GM12874 (cell line): ENCODE data around the gene HOXD9.

Source experiments
- CTCF ChIP-seq: IDR thresholded peaks from 2 replicates; pipeline ENCODE4 v1.5.1; 2011; ENCODE audit warnings: low read depth, mild to moderate bottlenecking, control low read depth, low read length, moderate library complexity; ENCODE audit not compliant: insufficient read depth

HOXD9 gene

DNA sequence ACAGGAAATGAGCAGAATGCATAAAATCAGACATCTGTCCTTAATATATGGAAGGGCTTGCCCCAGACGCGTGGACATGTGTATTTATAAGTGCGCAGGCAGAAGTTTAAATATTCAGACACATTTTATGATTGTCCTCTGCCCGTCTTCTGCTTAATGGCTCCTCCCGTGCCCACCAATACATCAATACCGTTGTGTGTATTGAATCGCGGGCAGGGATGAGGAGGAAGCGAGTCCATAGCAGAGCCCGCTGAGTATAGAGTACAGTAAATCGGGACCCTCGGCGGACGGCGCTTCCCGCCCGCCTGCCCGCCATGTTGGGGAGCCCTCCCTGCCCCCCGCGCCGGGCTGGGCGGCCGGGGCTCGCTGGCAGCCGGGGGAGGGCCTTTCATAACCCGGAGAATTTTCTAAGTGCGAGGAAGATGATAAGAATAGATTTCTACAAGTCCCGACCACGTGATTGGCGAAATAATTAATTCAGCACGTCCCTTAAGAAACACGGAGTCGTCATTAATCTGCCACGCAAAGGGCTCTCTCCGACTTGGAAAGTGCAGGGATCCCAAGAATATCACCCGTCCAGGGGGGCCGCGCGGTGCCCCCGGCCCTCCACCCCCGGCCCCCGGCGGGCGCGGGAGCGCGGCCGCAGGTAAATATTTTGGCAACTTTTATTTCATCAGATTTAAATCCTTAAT is 34.4 kb downstream of the HOXD9 start, which contains the start of gene HOXD3:
TSS of gene HOXD3 (plus strand) at position 501 of the 692 bp plus-strand sequence. CDS start 11,808 bp downstream, outside the sequence.
- no peak for TF ChIP-seq CTCF

DNA sequence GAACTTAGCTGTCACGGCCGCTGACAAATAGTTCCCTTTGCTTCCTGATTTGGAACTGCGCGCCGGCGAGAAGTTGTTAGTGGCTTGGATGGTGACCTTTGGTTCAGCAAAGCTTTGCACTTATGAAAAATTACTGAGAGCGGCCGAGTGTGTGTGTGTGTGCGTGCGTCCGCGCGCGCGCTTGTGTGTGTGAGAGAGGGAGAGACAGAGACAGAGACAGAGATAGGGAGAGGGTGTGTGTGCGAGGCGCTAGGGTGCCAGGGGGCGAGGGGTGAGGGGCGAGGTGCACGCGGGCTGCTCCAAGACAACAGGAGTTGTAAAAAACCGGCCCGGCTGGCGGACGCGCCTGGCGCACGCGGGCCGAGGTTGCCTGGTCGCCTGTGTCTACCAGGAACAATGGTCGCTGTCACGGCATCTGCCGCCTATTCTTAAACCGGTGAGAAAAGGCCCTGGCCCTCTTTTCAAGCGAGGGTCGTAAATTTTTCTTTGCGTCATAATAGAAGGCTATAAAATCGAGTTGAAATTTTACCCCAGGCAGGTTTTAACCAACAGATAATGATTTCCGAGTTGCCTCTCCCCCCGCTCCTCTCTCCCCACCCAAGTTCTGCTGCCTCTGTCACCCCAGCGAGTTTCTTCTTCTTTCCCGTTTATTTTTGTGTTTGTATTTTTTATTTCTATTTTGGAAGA is 35.1 kb downstream of the HOXD9 start:
- TF ChIP-seq CTCF = no peak

GRCh38 chr2:176158186-176158591 is 35.7 kb downstream of the HOXD9 start:
- TF ChIP-seq CTCF = no peak

DNA sequence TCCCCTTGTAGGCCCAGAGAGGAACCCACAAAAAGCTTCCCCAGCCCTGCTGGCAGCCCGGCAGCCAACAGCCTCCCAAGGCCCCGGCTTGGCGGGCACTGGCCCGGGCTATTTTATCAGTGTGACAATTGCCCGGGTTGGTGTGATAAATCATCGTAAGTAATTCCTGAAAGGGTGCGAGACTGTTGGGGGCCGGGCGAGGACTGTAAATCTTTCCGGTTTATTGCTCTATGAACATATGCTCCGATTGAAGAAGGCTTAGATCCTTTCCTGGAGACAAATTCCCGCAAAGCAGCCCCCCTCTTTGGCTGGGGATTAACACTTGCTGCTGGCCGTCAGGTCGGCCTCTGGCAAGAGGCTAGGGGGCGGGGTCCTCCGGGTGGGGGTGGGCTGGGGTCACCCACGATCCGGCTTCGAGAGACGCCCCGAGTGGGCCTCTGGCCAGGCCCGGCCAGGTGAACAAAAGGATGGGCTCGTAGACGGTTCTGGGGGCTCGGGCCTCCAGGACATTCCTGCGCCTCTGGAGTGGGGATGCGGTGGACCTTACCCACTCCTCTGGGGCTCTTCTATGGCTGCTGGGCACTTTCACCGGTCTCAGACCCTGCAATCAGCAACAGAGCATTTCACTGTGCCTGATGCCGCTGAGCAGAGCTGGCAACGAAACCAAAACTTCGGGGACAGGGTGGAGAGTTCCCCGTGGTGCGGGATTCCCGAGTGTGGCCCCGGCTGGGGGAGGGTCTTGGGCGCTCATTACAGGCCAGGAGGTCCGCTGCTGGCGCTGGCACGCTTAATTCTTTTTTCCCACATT is 36.5 kb downstream of the HOXD9 start:
- TF ChIP-seq CTCF = no peak

GRCh38 chr2:176159663-176160250 is 37.2 kb downstream of the HOXD9 start:
- no peak for TF ChIP-seq CTCF

GRCh38 chr2:176160251-176160985 is 37.9 kb downstream of the HOXD9 start:
- no peak for TF ChIP-seq CTCF
